Amygdala (tissue), 56 donors: Measurements from ENCODE around the gene LPIN3.

ENCODE experiments used
- DNase-seq, 56 donors: peaks; one replicate each; lab custom pipeline; 2025; lab: John Stamatoyannopoulos, UW

Gene LPIN3

DNA sequence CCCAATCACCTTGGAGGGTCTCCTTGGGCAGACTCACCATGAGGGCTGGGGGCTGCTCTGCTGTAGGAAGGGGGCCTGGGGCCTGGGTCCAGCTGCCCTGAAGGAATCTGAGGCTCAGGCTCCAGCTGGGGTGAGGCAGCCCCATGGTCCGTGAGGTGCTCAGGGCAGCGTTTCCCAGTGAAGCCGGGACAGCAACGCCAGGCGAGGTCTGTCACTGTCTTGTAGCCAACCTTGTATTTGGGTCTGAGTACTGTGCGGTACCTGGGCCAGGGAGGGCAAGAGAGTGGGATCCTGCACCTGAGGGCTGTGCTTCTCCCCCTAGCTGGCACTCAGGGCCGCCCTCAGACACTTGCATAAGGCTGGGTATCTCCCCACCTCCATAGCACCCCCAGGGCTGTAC, 23.0 kb downstream of the LPIN3 start:
- DNase-seq, result no peak

- DNase-seq, result no peak
These were observed 23.7 kb downstream of the LPIN3 start for GRCh38 chr20:41364236-41364855.

DNA sequence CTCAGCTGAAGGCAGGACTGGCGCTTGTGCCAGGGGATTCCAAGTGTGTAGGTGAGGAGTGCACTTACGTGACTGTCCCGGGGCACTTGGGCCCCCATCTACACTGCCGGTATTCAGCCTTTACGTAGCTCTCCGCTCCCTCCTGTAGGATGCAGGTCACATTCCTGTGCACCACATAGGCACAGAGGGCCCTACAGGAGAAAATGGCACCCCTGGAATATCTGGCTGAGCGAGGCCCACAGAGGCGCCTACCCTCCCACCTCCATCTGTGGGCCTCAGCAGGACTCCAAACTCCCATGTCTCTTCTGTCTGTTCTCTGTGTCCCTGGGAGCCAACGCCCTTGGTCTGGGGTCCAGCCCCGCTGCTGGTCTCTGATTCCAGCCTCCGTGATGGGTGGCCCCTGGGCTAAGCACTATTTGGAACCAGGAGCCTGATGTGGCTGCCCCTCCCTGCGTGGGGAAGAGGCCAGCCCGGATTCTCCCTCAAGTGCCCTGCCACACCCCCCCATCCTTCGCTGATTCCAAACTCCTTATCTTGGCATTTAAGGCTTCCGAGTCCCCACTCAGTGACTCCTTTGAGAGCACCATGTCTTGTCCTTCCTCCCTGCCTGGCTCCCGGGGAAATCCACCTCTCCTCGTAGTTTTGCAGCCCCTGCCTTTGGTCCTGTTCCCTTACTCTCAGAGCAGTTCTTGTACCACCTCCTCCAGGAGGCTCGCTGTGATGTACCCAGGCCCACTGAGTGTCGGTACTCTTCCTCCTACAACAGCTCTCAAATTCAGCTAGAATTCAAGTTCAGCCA, 24.5 kb downstream of the LPIN3 start:
- no peak for DNase-seq

DNA sequence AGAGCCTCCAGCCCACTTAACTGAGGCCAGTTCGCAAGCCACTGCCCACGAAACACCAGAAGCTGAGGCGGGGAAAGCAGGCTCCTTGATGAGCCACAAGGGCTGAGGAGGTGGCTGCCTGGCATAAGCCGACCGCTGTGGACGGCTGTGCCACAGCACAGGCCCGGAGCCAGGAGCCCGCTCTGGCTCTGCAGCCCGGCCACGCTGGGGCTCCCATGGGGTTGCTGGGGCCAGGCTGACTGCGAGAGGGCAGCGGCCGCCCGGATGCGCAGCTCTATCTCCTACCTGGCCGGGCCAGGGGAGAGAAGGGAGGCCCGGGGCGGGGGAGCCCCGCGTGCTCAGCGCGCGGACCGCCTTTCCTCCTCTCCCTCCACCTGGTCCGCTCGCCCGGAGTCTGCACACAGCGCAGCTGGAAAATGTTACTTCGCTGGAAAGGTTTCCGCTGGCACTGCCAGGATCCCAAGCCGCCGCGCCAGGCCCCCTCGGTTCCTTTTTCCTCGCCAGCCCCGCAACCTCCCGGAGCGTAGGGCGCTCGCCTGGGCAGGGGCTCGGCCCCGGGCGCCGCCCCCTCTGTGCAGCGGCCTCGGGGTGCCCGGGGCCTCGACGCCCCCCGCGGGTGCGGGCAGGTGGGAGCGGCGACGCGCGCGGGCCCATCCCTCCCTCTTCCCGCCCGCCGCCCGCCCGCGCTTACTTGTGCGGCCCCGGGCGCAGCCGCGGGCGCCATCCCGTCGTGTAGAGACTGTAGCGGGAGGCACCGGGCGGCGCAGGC, 25.3 kb downstream of the LPIN3 start:
- no peak for DNase-seq

GRCh38 chr20:41366546-41367392, 26.1 kb downstream of the LPIN3 start, which contains the start of gene EMILIN3:
Gene EMILIN3, minus strand, starts transcription at chr20:41366818. Its CDS starts 184 bp downstream, at chr20:41366634.
- DNase-seq, result peak in 1 of 56 donors; percentile 6

DNA sequence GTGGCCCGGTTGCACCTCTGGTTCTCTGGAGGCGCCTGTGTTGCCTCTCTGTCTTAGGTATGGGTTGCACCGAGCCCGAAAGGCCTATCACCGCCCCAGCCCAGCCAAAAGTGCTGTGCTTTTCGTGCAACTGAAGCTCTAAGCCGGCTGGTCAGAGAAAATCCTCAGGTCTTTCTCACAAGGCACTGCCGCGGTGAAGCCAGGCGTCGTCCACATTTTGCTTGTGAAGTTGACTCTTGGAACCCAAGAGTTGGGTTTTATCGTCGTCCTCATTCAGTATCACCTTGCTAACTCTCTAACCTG, 26.7 kb downstream of the LPIN3 start:
- DNase-seq, result no peak

DNA sequence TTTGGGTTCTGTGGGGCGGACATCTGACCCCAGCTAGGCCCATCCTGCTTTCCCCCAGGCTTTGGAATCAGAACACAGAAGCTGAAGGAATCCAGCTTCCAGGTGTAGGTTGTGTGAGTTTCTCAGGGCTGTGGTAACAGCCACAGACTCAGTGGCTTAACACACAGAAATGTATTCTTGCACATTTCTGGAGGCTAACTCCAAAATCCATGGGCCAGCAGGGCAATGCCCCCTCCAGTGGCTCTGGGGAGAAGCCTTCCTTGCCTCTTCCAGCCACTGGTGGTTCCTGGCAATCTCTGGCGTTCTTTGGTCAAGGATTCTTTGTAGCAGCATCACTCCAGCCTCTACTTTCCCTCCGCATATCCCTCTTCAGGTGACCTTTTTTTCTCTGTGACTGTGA, 27.3 kb downstream of the LPIN3 start:
- DNase-seq, result no peak

- DNase-seq, result no peak
These were observed 29.1 kb downstream of the LPIN3 start for GRCh38 chr20:41369673-41370072.

DNA sequence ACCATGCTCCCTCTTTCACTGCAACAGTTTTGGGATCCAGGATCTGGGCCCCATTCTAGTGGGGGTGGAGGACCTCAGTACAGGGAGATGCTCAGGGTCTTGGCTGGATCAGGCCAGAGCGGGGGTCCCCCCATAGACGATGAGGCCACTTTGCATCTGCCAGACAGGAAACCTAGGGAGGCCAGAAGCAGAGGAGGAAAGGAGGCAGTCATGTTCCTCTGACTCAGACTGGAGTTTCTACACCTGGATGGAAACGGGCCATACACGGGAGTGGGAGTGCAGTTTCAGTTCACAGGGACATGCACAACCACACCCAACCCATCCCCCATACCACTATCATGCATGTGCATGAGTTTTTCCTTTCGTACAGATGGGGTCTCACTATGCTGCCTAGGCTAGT, 29.6 kb downstream of the LPIN3 start:
- no peak for DNase-seq

- DNase-seq, result no peak
These were observed 30.8 kb downstream of the LPIN3 start for GRCh38 chr20:41371371-41371770.

DNA sequence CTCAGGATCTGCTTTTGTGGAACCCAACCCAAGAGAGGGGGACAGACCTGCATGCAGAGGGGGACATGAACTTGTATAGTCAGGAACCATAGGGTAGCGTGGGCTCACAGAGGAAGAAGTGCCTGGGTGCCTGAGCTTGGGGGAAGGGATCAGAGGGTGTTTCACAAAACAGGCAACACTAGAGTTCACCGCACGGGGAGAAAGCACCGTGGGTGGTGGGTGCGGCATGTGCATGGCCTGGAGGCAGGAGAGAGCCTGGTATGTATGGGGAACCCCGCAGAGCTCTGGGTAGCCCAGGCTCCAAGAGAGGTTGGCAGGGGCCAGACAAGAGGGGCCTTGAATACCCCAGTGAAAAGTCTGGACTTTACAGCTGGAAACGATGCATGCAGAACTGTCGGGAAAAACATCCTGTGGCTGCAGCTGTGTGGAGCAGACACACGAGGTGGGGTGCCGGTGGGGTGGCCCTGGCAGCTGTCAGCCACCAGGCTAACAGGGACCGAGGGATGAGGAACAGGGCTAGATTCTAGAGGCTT, 32.7 kb downstream of the LPIN3 start:
- DNase-seq, result no peak

DNA sequence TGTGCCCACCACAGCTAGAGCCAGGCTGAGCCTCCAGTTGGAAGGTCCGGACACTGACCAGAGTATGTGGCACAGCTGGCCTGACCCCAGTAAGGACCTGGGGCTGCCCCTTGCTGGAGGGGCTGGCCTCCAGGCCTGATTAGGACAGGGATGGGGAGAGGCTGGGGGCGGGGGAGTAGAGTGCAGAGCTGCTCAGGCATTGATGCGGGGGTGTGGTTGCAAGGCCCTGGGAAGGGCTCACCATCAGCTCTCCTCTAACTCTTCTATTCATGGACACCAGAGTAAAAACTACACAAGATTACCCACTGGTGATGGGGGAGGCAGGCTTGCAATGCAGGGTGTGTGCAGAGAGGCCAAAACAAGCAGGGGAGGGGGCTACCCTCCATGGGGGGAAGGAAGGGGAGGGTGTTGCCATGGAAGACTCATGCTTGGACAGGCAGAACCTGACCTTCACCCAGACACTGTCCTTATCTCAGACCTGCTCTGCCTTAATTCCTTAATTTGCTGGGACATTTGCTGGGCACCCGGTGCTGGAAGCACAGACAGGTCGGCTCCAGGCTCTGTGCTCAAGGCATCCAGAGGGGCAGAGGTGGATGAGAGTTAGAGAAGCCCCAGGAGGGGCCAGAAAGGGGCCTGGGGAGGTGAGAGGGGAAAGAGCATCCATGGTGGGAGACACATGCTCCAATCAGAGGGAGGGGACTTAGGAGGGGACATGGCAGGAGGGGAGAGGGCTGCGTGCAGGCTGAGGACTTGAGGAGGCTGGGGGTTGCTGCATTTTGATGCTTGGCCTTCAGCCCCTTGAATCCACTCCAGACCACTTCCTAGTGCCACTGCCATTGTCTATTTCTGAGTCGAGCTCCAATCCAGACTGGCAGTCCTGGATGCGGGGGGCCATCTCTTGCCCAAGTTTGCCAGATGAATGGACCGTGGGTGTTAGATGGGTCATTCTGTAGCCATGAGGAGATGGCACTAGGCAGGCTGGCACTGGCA, 33.6 kb downstream of the LPIN3 start:
- DNase-seq, result no peak

DNA sequence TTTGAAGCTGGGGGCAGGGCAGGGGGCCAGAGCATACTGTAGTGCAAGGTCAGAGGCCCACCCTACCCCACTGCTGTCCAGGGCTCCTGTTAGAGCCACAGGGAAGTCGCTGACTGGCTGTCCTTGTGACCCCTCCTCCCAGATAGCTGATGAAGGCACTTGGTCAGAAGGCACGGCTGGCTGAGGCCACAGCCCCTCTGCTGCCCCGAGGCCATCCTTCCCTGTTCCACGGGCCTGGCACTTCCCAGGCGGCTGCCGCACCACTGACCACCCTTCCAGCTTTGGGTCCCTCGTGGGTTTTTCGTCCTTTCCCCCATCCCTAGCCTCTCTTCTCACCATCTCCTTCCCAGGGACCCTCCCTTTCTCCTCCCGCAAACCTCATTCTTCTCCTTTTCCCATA, 35.2 kb downstream of the LPIN3 start:
- DNase-seq, result no peak

DNA sequence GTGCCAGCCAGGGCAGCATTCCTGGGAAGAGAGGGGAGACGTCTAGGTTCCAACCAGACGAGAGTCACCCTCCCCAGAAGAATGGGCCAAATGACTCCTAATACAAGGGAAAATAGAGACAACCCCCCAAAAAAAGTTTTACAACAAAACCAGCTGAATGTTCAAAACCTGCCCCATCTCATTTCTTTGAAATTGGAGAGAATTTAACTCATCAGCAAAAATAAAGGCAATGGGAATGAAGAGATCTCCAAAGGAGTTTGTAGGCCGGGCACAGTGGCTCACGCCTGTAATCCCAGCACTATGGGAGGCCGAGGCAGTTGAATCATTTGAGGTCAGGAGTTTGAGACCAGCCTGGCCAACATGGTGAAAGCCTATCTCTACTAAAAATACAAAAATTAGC, 35.7 kb downstream of the LPIN3 start:
- DNase-seq, result no peak

- no peak for DNase-seq
These were observed 36.7 kb downstream of the LPIN3 start for GRCh38 chr20:41377275-41377674.

DNA sequence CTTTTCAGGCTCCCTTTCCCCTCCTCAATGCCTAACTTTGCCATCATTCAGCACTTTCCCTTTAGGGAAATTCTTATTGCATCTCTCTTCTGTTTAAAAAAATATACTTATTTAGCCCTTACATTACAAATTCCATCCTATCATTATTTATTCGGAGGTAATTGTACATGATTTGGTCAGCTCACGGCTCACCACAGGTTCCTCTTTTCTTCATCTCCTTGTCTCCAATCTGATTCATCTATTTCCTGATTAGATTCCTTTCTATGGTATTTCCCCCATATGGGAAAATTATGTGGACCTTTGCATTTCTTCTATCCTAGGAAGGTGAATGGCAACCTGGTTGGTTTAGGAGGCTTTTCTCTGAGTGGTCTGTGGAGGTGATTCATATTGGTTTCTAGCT, 38.9 kb downstream of the LPIN3 start:
- no peak for DNase-seq

DNA sequence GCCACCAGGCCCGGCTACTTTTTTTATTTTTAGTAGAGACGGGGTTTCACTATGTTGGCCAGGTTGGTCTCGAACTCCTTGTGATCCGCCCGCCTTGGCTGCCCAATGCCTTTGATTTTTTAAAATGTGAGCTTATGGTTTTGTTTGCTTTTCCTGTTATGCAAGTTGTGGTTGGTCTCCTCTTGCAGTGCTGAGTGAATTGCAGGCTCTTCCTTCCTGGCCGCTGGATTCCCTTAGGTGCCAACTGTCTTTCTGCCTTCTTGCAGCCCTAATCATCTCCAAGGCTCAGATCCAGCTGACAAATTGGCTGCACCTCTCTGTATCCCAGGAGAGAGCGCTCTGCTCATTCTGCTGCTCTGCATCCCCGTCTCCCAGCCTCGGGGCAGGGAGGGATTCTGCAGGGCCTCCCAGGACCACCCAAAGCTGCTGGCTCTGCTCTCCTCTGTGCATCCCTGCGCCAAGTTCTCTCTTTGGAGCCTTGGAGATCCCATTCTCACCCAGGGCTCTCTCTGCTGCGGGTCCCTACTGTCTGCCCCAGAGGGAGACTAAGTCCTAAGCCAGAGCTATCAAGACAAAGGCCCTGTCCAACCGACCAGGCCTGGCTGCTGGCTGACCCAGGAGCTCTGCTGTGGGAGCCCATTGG, 40.1 kb downstream of the LPIN3 start:
- no peak for DNase-seq

DNA sequence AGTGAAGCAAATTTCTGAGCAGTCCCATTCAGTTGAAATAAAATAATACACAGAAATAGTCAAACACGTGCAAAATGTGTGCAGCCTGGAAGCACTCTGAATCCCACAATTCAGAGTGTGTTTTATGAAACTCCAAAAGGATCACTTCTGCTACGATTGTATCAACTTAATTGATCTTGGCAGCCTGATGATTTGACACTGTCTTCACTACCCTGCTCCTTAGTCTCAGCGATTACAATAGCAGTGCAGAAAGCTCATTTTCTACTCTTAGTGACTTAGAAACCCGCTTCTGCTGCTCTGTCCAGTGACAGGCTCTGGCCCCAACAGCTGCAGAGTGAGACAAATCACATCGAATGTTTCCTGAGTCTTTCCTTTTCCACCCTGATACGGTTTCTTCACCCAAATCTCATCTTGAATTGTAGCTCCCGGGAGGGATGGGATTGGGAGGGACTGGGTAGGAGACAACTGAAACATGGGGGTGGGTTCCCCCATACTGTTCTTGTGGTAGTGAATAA, 42.2 kb downstream of the LPIN3 start:
- no peak for DNase-seq
